Spleen (tissue), 7 donors: Measurements from ENCODE around the gene KDM6A.
"Not testable (repeated sequence)": the region's sequence is repeated elsewhere in the genome, so short reads cannot be mapped to it uniquely, and the experiment has no call there.

Experiments used
- POLR2AphosphoS5 ChIP-seq, 3 donors: sonication (generic); formaldehyde crosslinking; IDR thresholded peaks; one replicate each; pipeline ENCODE4 v1.5.1; 2017; ENCODE audit warnings: antibody characterized with exemption in 3 of 3
- TF ChIP-seq, protein P1 (sequence below), 11 experiments: fragments of 200-600 bp in 7 of 11; fragments of 450-650 bp in 4 of 11; sonication (generic) in 4 of 11; IDR thresholded peaks in 8 of 11; conservative IDR thresholded peaks in 3 of 11; 1 replicate in 7 of 11; 2 replicates in 4 of 11; pipeline versions ENCODE4 v1.4.0 to v1.8.0; 2016 to 2021; ENCODE audit warnings: antibody characterized with exemption in 11 of 11, inconsistent platforms in 4 of 11, mild to moderate bottlenecking in 1 of 11
- donor health status: DM: no; HTN: no; CAD: no; lungs with moderate emphysema.
- donor health status: DM: no; HTN: no; CAD: no.
- donor health status: DM: no; HTN: no; CAD: no.

- TF ChIP-seq POLR2AphosphoS5 (IDR thresholded peaks at IDR 0.05): not testable (repeated sequence)
- TF ChIP-seq, protein P1, sequence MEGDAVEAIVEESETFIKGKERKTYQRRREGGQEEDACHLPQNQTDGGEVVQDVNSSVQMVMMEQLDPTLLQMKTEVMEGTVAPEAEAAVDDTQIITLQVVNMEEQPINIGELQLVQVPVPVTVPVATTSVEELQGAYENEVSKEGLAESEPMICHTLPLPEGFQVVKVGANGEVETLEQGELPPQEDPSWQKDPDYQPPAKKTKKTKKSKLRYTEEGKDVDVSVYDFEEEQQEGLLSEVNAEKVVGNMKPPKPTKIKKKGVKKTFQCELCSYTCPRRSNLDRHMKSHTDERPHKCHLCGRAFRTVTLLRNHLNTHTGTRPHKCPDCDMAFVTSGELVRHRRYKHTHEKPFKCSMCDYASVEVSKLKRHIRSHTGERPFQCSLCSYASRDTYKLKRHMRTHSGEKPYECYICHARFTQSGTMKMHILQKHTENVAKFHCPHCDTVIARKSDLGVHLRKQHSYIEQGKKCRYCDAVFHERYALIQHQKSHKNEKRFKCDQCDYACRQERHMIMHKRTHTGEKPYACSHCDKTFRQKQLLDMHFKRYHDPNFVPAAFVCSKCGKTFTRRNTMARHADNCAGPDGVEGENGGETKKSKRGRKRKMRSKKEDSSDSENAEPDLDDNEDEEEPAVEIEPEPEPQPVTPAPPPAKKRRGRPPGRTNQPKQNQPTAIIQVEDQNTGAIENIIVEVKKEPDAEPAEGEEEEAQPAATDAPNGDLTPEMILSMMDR (IDR thresholded peaks at IDR 0.05 in 8 of 11, conservative IDR thresholded peaks at IDR 0.05 in 3 of 11): not testable (repeated sequence)
Observed at GRCh38 chrX:44890687-44891086, 17.7 kb downstream of the KDM6A start.
